ENCODE measurements around the gene PRR7. TPM values are rescaled to one million over a fixed set of nuclear protein-coding genes. Genes with fewer than 3 reads are reported as not detected.

The PRR7 gene
- total and polyA plus RNA-seq, 4 experiments from 2014 or later = 5.2 to 17.8 (median 10.7) TPM

- Mint-ChIP-seq H3K4me3 (no peak overlapping the region), H3K36me3 (peaks cover 0 to 5% of the 10 kb centered on the region in 2 donors), H3K9me3 (peaks cover 0 to 2% (median 0%) of the 10 kb centered on the region in 8 donors), H3K27me3 (no peaks in the 10 kb centered on the region), H3K4me1 (peaks cover 0 to 3% (median 0%) of the 10 kb centered on the region in 4 donors), H3K27ac (peak overlapping the region in 1 of 7 donors; percentile 29)
- ChIA-PET POLR2A (ENCODE audit: partially characterized antibody) (no interaction called here), CTCF (ENCODE audit: partially characterized antibody) (no interaction called here)
- Histone ChIP-seq H3K27me3 (ENCODE audit: insufficient read depth, low read length) (no peaks in the 10 kb centered on the region), H3K4me3 (ENCODE audit: low read length in 2 of 2) (no peak overlapping the region), H3K9me3 (ENCODE audit: control insufficient read depth in 1 of 2, low read length in 2 of 2) (no peaks in the 10 kb centered on the region), H3K36me3 (ENCODE audit: insufficient read depth, low read length) (no peaks in the 10 kb centered on the region), H3K27ac (ENCODE audit: low read depth, low read length) (no peak overlapping the region), H3K4me1 (ENCODE audit: insufficient read depth, low read length) (peaks cover 6% of the 10 kb centered on the region)
- intact Hi-C loops (cut with micrococcal nuclease) = no loop called here
- DNase-seq = no peak
These were observed 43.8 kb downstream of the PRR7 start for GRCh38 chr5:177490311-177490991.

GRCh38 chr5:177490992-177491391 lies 44.4 kb downstream of the PRR7 start:
- no peaks in the 10 kb centered on the region for H3K36me3 ChIP-seq (ENCODE audit: insufficient read depth, low read length)
- no peak overlapping the region for H3K4me3 Mint-ChIP-seq
- H3K27me3 ChIP-seq (ENCODE audit: insufficient read depth, low read length) = no peaks in the 10 kb centered on the region
- ChIA-PET CTCF (ENCODE audit: partially characterized antibody) (no interaction called here), POLR2A (ENCODE audit: partially characterized antibody) (no interaction called here)
- H3K9me3 ChIP-seq (ENCODE audit: control insufficient read depth in 1 of 2, low read length in 2 of 2) = no peaks in the 10 kb centered on the region
- DNase-seq = no peak
- no peak overlapping the region for H3K27ac ChIP-seq (ENCODE audit: low read depth, low read length)
- H3K9me3 Mint-ChIP-seq = peaks cover 0 to 2% (median 0%) of the 10 kb centered on the region in 8 donors
- peaks cover 0 to 5% (median 3%) of the 10 kb centered on the region in 4 donors for H3K4me1 Mint-ChIP-seq
- intact Hi-C loops (cut with micrococcal nuclease) = no loop called here
- no peak overlapping the region for H3K4me3 ChIP-seq (ENCODE audit: low read length in 2 of 2)
- peaks cover 6% of the 10 kb centered on the region for H3K4me1 ChIP-seq (ENCODE audit: insufficient read depth, low read length)
- no peak overlapping the region for H3K27ac Mint-ChIP-seq
- H3K36me3 Mint-ChIP-seq = peaks cover 0 to 5% of the 10 kb centered on the region in 2 donors
- no peaks in the 10 kb centered on the region for H3K27me3 Mint-ChIP-seq

- no peak overlapping the region for H3K27ac Mint-ChIP-seq
- peak in 1 of 5 donors; percentile 22 for DNase-seq
- no peaks in the 10 kb centered on the region for H3K27me3 ChIP-seq (ENCODE audit: insufficient read depth, low read length)
- intact Hi-C loops (cut with micrococcal nuclease) = no loop called here
- POLR2A ChIA-PET (ENCODE audit: partially characterized antibody) = no interaction called here
- H3K27me3 Mint-ChIP-seq = no peaks in the 10 kb centered on the region
- peaks cover 6% of the 10 kb centered on the region for H3K4me1 ChIP-seq (ENCODE audit: insufficient read depth, low read length)
- H3K4me3 Mint-ChIP-seq = no peak overlapping the region
- H3K36me3 ChIP-seq (ENCODE audit: insufficient read depth, low read length) = no peaks in the 10 kb centered on the region
- peaks cover 0 to 2% (median 0%) of the 10 kb centered on the region in 8 donors for H3K9me3 Mint-ChIP-seq
- CTCF ChIA-PET (ENCODE audit: partially characterized antibody) = no interaction called here
- H3K27ac ChIP-seq (ENCODE audit: low read depth, low read length) = no peak overlapping the region
- H3K36me3 Mint-ChIP-seq = peaks cover 0 to 5% of the 10 kb centered on the region in 2 donors
- no peak overlapping the region for H3K4me3 ChIP-seq (ENCODE audit: low read length in 2 of 2)
- H3K4me1 Mint-ChIP-seq = peaks cover 0 to 9% (median 5%) of the 10 kb centered on the region in 4 donors
- H3K9me3 ChIP-seq (ENCODE audit: control insufficient read depth in 1 of 2, low read length in 2 of 2) = no peaks in the 10 kb centered on the region
These were observed 44.9 kb downstream of the PRR7 start for GRCh38 chr5:177491429-177491945.

- intact Hi-C loops (cut with micrococcal nuclease) = no loop called here
- Mint-ChIP-seq H3K9me3 (peaks cover 0 to 2% (median 0%) of the 10 kb centered on the region in 8 donors), H3K4me1 (peaks cover 0 to 9% (median 5%) of the 10 kb centered on the region in 4 donors), H3K27me3 (no peaks in the 10 kb centered on the region), H3K4me3 (no peak overlapping the region), H3K27ac (no peak overlapping the region), H3K36me3 (peaks cover 0 to 3% of the 10 kb centered on the region in 2 donors)
- CTCF ChIA-PET (ENCODE audit: partially characterized antibody) = interaction anchor here (1.0 to 2.4 kb wide), 7 partner anchors 9 to 103 kb away, joined by 3 to 10 read pairs (median 5); no protein-coding TSS in a partner anchor
- no peak overlapping the region for H3K27ac ChIP-seq (ENCODE audit: low read depth, low read length)
- no peaks in the 10 kb centered on the region for H3K9me3 ChIP-seq (ENCODE audit: control insufficient read depth in 1 of 2, low read length in 2 of 2)
- DNase-seq = no peak
- no peak overlapping the region for H3K4me3 ChIP-seq (ENCODE audit: low read length in 2 of 2)
- no peaks in the 10 kb centered on the region for H3K27me3 ChIP-seq (ENCODE audit: insufficient read depth, low read length)
- H3K36me3 ChIP-seq (ENCODE audit: insufficient read depth, low read length) = no peaks in the 10 kb centered on the region
- POLR2A ChIA-PET (ENCODE audit: partially characterized antibody) = interaction anchor here (1.2 kb wide), 1 partner anchor 712 kb away, joined by 3 read pairs; the partner anchor contains the start of gene HNRNPAB
- peaks cover 6% of the 10 kb centered on the region for H3K4me1 ChIP-seq (ENCODE audit: insufficient read depth, low read length)
These were observed 45.6 kb downstream of the PRR7 start for GRCh38 chr5:177491983-177492746.

- H3K4me1 ChIP-seq (ENCODE audit: insufficient read depth, low read length) = peaks cover 6% of the 10 kb centered on the region
- no peaks in the 10 kb centered on the region for H3K9me3 ChIP-seq (ENCODE audit: control insufficient read depth in 1 of 2, low read length in 2 of 2)
- Mint-ChIP-seq H3K4me1 (peaks cover 1 to 13% (median 8%) of the 10 kb centered on the region in 4 donors), H3K9me3 (peaks cover 0 to 2% (median 0%) of the 10 kb centered on the region in 8 donors), H3K4me3 (peak overlapping the region in 1 of 8 donors; percentile 4), H3K27me3 (no peaks in the 10 kb centered on the region), H3K27ac (no peak overlapping the region), H3K36me3 (peaks cover 0 to 3% of the 10 kb centered on the region in 2 donors)
- H3K4me3 ChIP-seq (ENCODE audit: low read length in 2 of 2) = no peak overlapping the region
- no peaks in the 10 kb centered on the region for H3K27me3 ChIP-seq (ENCODE audit: insufficient read depth, low read length)
- ChIA-PET CTCF (ENCODE audit: partially characterized antibody) (interaction anchor here (1.0 to 2.4 kb wide), 8 partner anchors 8 to 174 kb away, joined by 3 to 10 read pairs (median 4); no protein-coding TSS in a partner anchor), POLR2A (ENCODE audit: partially characterized antibody) (interaction anchor here (1.2 kb wide), 1 partner anchor 711 kb away, joined by 3 read pairs; the partner anchor contains the start of gene HNRNPAB)
- no peak overlapping the region for H3K27ac ChIP-seq (ENCODE audit: low read depth, low read length)
- no peak for DNase-seq
- intact Hi-C loops (cut with micrococcal nuclease) = no loop called here
- H3K36me3 ChIP-seq (ENCODE audit: insufficient read depth, low read length) = no peaks in the 10 kb centered on the region
These were observed 46.2 kb downstream of the PRR7 start for GRCh38 chr5:177492841-177493240.

GRCh38 chr5:177493795-177494345 lies 47.3 kb downstream of the PRR7 start:
- DNase-seq = no peak
- Mint-ChIP-seq H3K27ac (peak overlapping the region in 2 of 7 donors; percentile 41 to 47), H3K36me3 (peaks cover 0 to 3% of the 10 kb centered on the region in 2 donors), H3K4me1 (peaks cover 5 to 24% (median 15%) of the 10 kb centered on the region in 4 donors), H3K27me3 (no peaks in the 10 kb centered on the region), H3K4me3 (no peak overlapping the region), H3K9me3 (no peaks in the 10 kb centered on the region)
- ChIA-PET POLR2A (ENCODE audit: partially characterized antibody) (interaction anchor here (1.2 kb wide), 1 partner anchor 710 kb away, joined by 3 read pairs; the partner anchor contains the start of gene HNRNPAB), CTCF (ENCODE audit: partially characterized antibody) (interaction anchor here (0.5 to 2.4 kb wide), 9 partner anchors 12 to 184 kb away, joined by 3 to 10 read pairs (median 3); no protein-coding TSS in a partner anchor)
- Histone ChIP-seq H3K27ac (ENCODE audit: low read depth, low read length) (no peak overlapping the region), H3K36me3 (ENCODE audit: insufficient read depth, low read length) (no peaks in the 10 kb centered on the region), H3K9me3 (ENCODE audit: control insufficient read depth in 1 of 2, low read length in 2 of 2) (no peaks in the 10 kb centered on the region), H3K27me3 (ENCODE audit: insufficient read depth, low read length) (no peaks in the 10 kb centered on the region), H3K4me3 (ENCODE audit: low read length in 2 of 2) (no peak overlapping the region), H3K4me1 (ENCODE audit: insufficient read depth, low read length) (peaks cover 11% of the 10 kb centered on the region)
- intact Hi-C loops (cut with micrococcal nuclease) = no loop called here

Data from CD4-positive, alpha-beta memory T cell (primary cell).